ENCODE results near the gene ZNF606.

ZNF606 gene

GRCh38 chr19:57954996-57955395 is 47.6 kb downstream of the ZNF606 start:
- H3K4me3 ChIP-seq (ENCODE audit: low read depth in 1 of 2, low read length in 2 of 2): peak overlapping the region in 1 of 2 donors; percentile 12
- H3K27me3 ChIP-seq (ENCODE audit: low read depth, low read length): no peaks in the 10 kb centered on the region
- no peaks in the 10 kb centered on the region for H3K4me1 ChIP-seq (ENCODE audit: control insufficient read depth in 1 of 2, insufficient read depth in 2 of 2, low read length in 2 of 2)
- peaks cover 4 to 57% of the 10 kb centered on the region in 2 donors for H3K9me3 ChIP-seq (ENCODE audit: control insufficient read depth in 1 of 2, low read length in 2 of 2)
- H3K27ac ChIP-seq (ENCODE audit: low read length): no peak overlapping the region
- peaks cover 0 to 13% of the 10 kb centered on the region in 2 donors for H3K36me3 ChIP-seq (ENCODE audit: control insufficient read depth in 1 of 2, insufficient read depth in 2 of 2, low read length in 2 of 2)

- H3K27me3 ChIP-seq (ENCODE audit: low read depth, low read length): no peaks in the 10 kb centered on the region
- H3K4me3 ChIP-seq (ENCODE audit: low read depth in 1 of 2, low read length in 2 of 2): peak overlapping the region in 1 of 2 donors; percentile 23
- H3K9me3 ChIP-seq (ENCODE audit: control insufficient read depth in 1 of 2, low read length in 2 of 2): peaks cover 10 to 46% of the 10 kb centered on the region in 2 donors
- H3K4me1 ChIP-seq (ENCODE audit: control insufficient read depth in 1 of 2, insufficient read depth in 2 of 2, low read length in 2 of 2): peaks cover 0 to 12% of the 10 kb centered on the region in 2 donors
- H3K27ac ChIP-seq (ENCODE audit: low read length): no peak overlapping the region
- H3K36me3 ChIP-seq (ENCODE audit: control insufficient read depth in 1 of 2, insufficient read depth in 2 of 2, low read length in 2 of 2): peaks cover 0 to 5% of the 10 kb centered on the region in 2 donors
Observed at GRCh38 chr19:57949702-57950101, 52.9 kb downstream of the ZNF606 start.

- H3K36me3 ChIP-seq (ENCODE audit: control insufficient read depth in 1 of 2, insufficient read depth in 2 of 2, low read length in 2 of 2): peaks cover under 1 to 8% of the 10 kb centered on the region in 2 donors
- no peaks in the 10 kb centered on the region for H3K27me3 ChIP-seq (ENCODE audit: low read depth, low read length)
- no peak overlapping the region for H3K27ac ChIP-seq (ENCODE audit: low read length)
- peak overlapping the region in 1 of 2 donors; percentile 23 for H3K4me3 ChIP-seq (ENCODE audit: low read depth in 1 of 2, low read length in 2 of 2)
- peaks cover 0 to 12% of the 10 kb centered on the region in 2 donors for H3K4me1 ChIP-seq (ENCODE audit: control insufficient read depth in 1 of 2, insufficient read depth in 2 of 2, low read length in 2 of 2)
- peaks cover 10 to 49% of the 10 kb centered on the region in 2 donors for H3K9me3 ChIP-seq (ENCODE audit: control insufficient read depth in 1 of 2, low read length in 2 of 2)
Observed at GRCh38 chr19:57949296-57949695, 53.3 kb downstream of the ZNF606 start.

- peaks cover 0 to 12% of the 10 kb centered on the region in 2 donors for H3K4me1 ChIP-seq (ENCODE audit: control insufficient read depth in 1 of 2, insufficient read depth in 2 of 2, low read length in 2 of 2)
- no peak within 1 kb of the TSS for H3K27ac ChIP-seq (ENCODE audit: low read length)
- peak within 1 kb of the TSS; percentile 74 to 98 for H3K4me3 ChIP-seq (ENCODE audit: low read depth in 1 of 2, low read length in 2 of 2)
- peaks cover 22 to 50% of the 10 kb centered on the region in 2 donors for H3K9me3 ChIP-seq (ENCODE audit: control insufficient read depth in 1 of 2, low read length in 2 of 2)
- no peaks in the 10 kb centered on the region for H3K27me3 ChIP-seq (ENCODE audit: low read depth, low read length)
- peaks cover 17 to 25% of the 10 kb centered on the region in 2 donors for H3K36me3 ChIP-seq (ENCODE audit: control insufficient read depth in 1 of 2, insufficient read depth in 2 of 2, low read length in 2 of 2)
Observed at GRCh38 chr19:57947419-57948134, 55.0 kb downstream of the ZNF606 start, which contains the start of gene ZNF256. ZNF256 (minus strand) TSS chr19:57947706; CDS start chr19:57947474, 232 bp downstream.

GRCh38 chr19:57947088-57947418 is 55.6 kb downstream of the ZNF606 start:
- no peak overlapping the region for H3K27ac ChIP-seq (ENCODE audit: low read length)
- no peaks in the 10 kb centered on the region for H3K27me3 ChIP-seq (ENCODE audit: low read depth, low read length)
- H3K4me3 ChIP-seq (ENCODE audit: low read depth in 1 of 2, low read length in 2 of 2): peak overlapping the region; percentile 74 to 98
- peaks cover 0 to 12% of the 10 kb centered on the region in 2 donors for H3K4me1 ChIP-seq (ENCODE audit: control insufficient read depth in 1 of 2, insufficient read depth in 2 of 2, low read length in 2 of 2)
- H3K9me3 ChIP-seq (ENCODE audit: control insufficient read depth in 1 of 2, low read length in 2 of 2): peaks cover 28 to 51% of the 10 kb centered on the region in 2 donors
- H3K36me3 ChIP-seq (ENCODE audit: control insufficient read depth in 1 of 2, insufficient read depth in 2 of 2, low read length in 2 of 2): peaks cover 23 to 30% of the 10 kb centered on the region in 2 donors

- H3K27me3 ChIP-seq (ENCODE audit: low read depth, low read length): no peaks in the 10 kb centered on the region
- H3K4me1 ChIP-seq (ENCODE audit: control insufficient read depth in 1 of 2, insufficient read depth in 2 of 2, low read length in 2 of 2): peaks cover 0 to 12% of the 10 kb centered on the region in 2 donors
- H3K9me3 ChIP-seq (ENCODE audit: control insufficient read depth in 1 of 2, low read length in 2 of 2): peaks cover 35 to 56% of the 10 kb centered on the region in 2 donors
- peaks cover 30 to 38% of the 10 kb centered on the region in 2 donors for H3K36me3 ChIP-seq (ENCODE audit: control insufficient read depth in 1 of 2, insufficient read depth in 2 of 2, low read length in 2 of 2)
- no peak overlapping the region for H3K27ac ChIP-seq (ENCODE audit: low read length)
- peak overlapping the region; percentile 74 to 98 for H3K4me3 ChIP-seq (ENCODE audit: low read depth in 1 of 2, low read length in 2 of 2)
Observed at GRCh38 chr19:57946316-57946715, 56.3 kb downstream of the ZNF606 start.

- Histone ChIP-seq H3K9me3 (ENCODE audit: control insufficient read depth in 1 of 2, low read length in 2 of 2) (peaks cover 40 to 70% of the 10 kb centered on the region in 2 donors), H3K36me3 (ENCODE audit: control insufficient read depth in 1 of 2, insufficient read depth in 2 of 2, low read length in 2 of 2) (peaks cover 36 to 69% of the 10 kb centered on the region in 2 donors), H3K27me3 (ENCODE audit: low read depth, low read length) (no peaks in the 10 kb centered on the region), H3K27ac (ENCODE audit: low read length) (no peak overlapping the region), H3K4me1 (ENCODE audit: control insufficient read depth in 1 of 2, insufficient read depth in 2 of 2, low read length in 2 of 2) (peaks cover 0 to 6% of the 10 kb centered on the region in 2 donors), H3K4me3 (ENCODE audit: low read depth in 1 of 2, low read length in 2 of 2) (peak overlapping the region; percentile 32 to 52)
Observed at GRCh38 chr19:57941593-57941992, 61.0 kb downstream of the ZNF606 start.

- Histone ChIP-seq H3K9me3 (ENCODE audit: control insufficient read depth in 1 of 2, low read length in 2 of 2) (peaks cover 9 to 36% of the 10 kb centered on the region in 2 donors), H3K27ac (ENCODE audit: low read length) (no peak overlapping the region), H3K4me3 (ENCODE audit: low read depth in 1 of 2, low read length in 2 of 2) (peak overlapping the region; percentile 75 to 78), H3K4me1 (ENCODE audit: control insufficient read depth in 1 of 2, insufficient read depth in 2 of 2, low read length in 2 of 2) (peaks cover 0 to 7% of the 10 kb centered on the region in 2 donors), H3K36me3 (ENCODE audit: control insufficient read depth in 1 of 2, insufficient read depth in 2 of 2, low read length in 2 of 2) (peaks cover under 1 to 48% of the 10 kb centered on the region in 2 donors), H3K27me3 (ENCODE audit: low read depth, low read length) (no peaks in the 10 kb centered on the region)
Observed at GRCh38 chr19:57935731-57936130, 66.9 kb downstream of the ZNF606 start.

GRCh38 chr19:57934820-57935665 is 67.6 kb downstream of the ZNF606 start, which contains the start of gene ZNF418:
ZNF418 (minus strand) TSS chr19:57935402; CDS start chr19:57933822, 1,580 bp downstream.
- Histone ChIP-seq H3K27ac (ENCODE audit: low read length) (no peak within 1 kb of the TSS), H3K9me3 (ENCODE audit: control insufficient read depth in 1 of 2, low read length in 2 of 2) (peaks cover 9 to 40% of the 10 kb centered on the region in 2 donors), H3K36me3 (ENCODE audit: control insufficient read depth in 1 of 2, insufficient read depth in 2 of 2, low read length in 2 of 2) (peaks cover 2 to 49% of the 10 kb centered on the region in 2 donors), H3K27me3 (ENCODE audit: low read depth, low read length) (no peaks in the 10 kb centered on the region), H3K4me3 (ENCODE audit: low read depth in 1 of 2, low read length in 2 of 2) (peak within 1 kb of the TSS; percentile 75 to 78), H3K4me1 (ENCODE audit: control insufficient read depth in 1 of 2, insufficient read depth in 2 of 2, low read length in 2 of 2) (peaks cover 0 to 7% of the 10 kb centered on the region in 2 donors)

- Histone ChIP-seq H3K4me1 (ENCODE audit: control insufficient read depth in 1 of 2, insufficient read depth in 2 of 2, low read length in 2 of 2) (no peaks in the 10 kb centered on the region), H3K4me3 (ENCODE audit: low read depth in 1 of 2, low read length in 2 of 2) (peak overlapping the region; percentile 31 to 46), H3K36me3 (ENCODE audit: control insufficient read depth in 1 of 2, insufficient read depth in 2 of 2, low read length in 2 of 2) (peaks cover 28 to 73% of the 10 kb centered on the region in 2 donors), H3K9me3 (ENCODE audit: control insufficient read depth in 1 of 2, low read length in 2 of 2) (peaks cover 32 to 76% of the 10 kb centered on the region in 2 donors), H3K27me3 (ENCODE audit: low read depth, low read length) (no peaks in the 10 kb centered on the region), H3K27ac (ENCODE audit: low read length) (no peak overlapping the region)
Observed at GRCh38 chr19:57927587-57927986, 75.0 kb downstream of the ZNF606 start.

Measured in muscle layer of duodenum (tissue), 2 donors.